ENCODE measurements around the gene ITGB7. TPM values are rescaled to one million over a fixed set of nuclear protein-coding genes. Genes with fewer than 3 reads are reported as not detected.

ITGB7 gene
- total RNA-seq = 1 to 10 TPM in 3 of 4 donors, under 1 TPM in 1; 0.95 to 2.9 (median 1.3) TPM
- 10 to 100 TPM in 2 of 3 donors, 1 to 10 TPM in 1; 3.6 to 19.9 (median 13.5) TPM for polyA plus RNA-seq

- Histone ChIP-seq H3K4me3 (no peak within 1 kb of the TSS), H3K36me3 (peaks cover 13 to 24% (median 18%) of the 10 kb centered on the region in 4 donors), H3K4me1 (peaks cover 0 to 17% (median 10%) of the 10 kb centered on the region in 4 donors), H3K27me3 (no peaks in the 10 kb centered on the region), H3K27ac (peak within 1 kb of the TSS in 1 of 4 donors; percentile 36), H3K9me3 (no peaks in the 10 kb centered on the region)
- no peak for TF ChIP-seq EP300 (IDR thresholded peaks at IDR 0.05)
- no peak for TF ChIP-seq POLR2AphosphoS5 (IDR thresholded peaks at IDR 0.05)
- no peak for TF ChIP-seq POLR2A (IDR thresholded peaks at IDR 0.05)
- no peak for TF ChIP-seq CTCF (IDR thresholded peaks at IDR 0.05)
- no peak for DNase-seq
- intact Hi-C loops (cut with DNase I) = no loop called here
- 5 to 20% methylated on average over 5 of the region's 5 CpGs for WGBS, 2 donors
These were observed at the start of gene ITGB7 for GRCh38 chr12:53207042-53207441. ITGB7 (minus strand) TSS chr12:53207251; CDS start chr12:53200443, 6,808 bp downstream.

- Histone ChIP-seq H3K36me3 (peaks cover 7 to 26% (median 8%) of the 10 kb centered on the region in 4 donors), H3K9me3 (no peaks in the 10 kb centered on the region), H3K27ac (no peak overlapping the region), H3K4me3 (no peak overlapping the region), H3K27me3 (no peaks in the 10 kb centered on the region), H3K4me1 (peaks cover 0 to 34% (median 22%) of the 10 kb centered on the region in 4 donors)
- no peak for DNase-seq
- WGBS, 2 donors = 63 to 92% methylated on average over 3 of the region's 3 CpGs
- TF ChIP-seq POLR2AphosphoS5 (IDR thresholded peaks at IDR 0.05) = no peak
- no peak for TF ChIP-seq POLR2A (IDR thresholded peaks at IDR 0.05)
- no peak for TF ChIP-seq EP300 (IDR thresholded peaks at IDR 0.05)
- TF ChIP-seq CTCF (IDR thresholded peaks at IDR 0.05) = no peak
- intact Hi-C loops (cut with DNase I) = no loop called here
These were observed 48.9 kb upstream of the ITGB7 start for GRCh38 chr12:53255996-53256395.

- H3K27me3 ChIP-seq = no peaks in the 10 kb centered on the region
- intact Hi-C loops (cut with DNase I) = no loop called here
- H3K36me3 ChIP-seq = peaks cover 7 to 26% (median 8%) of the 10 kb centered on the region in 4 donors
- H3K27ac ChIP-seq = no peak overlapping the region
- H3K9me3 ChIP-seq = no peaks in the 10 kb centered on the region
- TF ChIP-seq EP300 (IDR thresholded peaks at IDR 0.05) (no peak), CTCF (IDR thresholded peaks at IDR 0.05) (no peak), POLR2A (IDR thresholded peaks at IDR 0.05) (no peak), POLR2AphosphoS5 (IDR thresholded peaks at IDR 0.05) (no peak)
- H3K4me1 ChIP-seq = peaks cover 0 to 41% (median 27%) of the 10 kb centered on the region in 4 donors
- whole genome bisulfite sequencing, 2 donors = 92 to 95% methylated on average over 1 of the region's 1 CpG
- DNase-seq = no peak
- H3K4me3 ChIP-seq = no peak overlapping the region
These were observed 47.9 kb upstream of the ITGB7 start for GRCh38 chr12:53254816-53255545.

- no peak for TF ChIP-seq POLR2AphosphoS5 (IDR thresholded peaks at IDR 0.05)
- H3K27me3 ChIP-seq = no peaks in the 10 kb centered on the region
- peak overlapping the region in 2 of 4 donors; percentile 88 to 98 for H3K4me3 ChIP-seq
- intact Hi-C loops (cut with DNase I) = no loop called here
- H3K36me3 ChIP-seq = peaks cover 7 to 26% (median 8%) of the 10 kb centered on the region in 4 donors
- no peak for DNase-seq
- H3K4me1 ChIP-seq = peaks cover 0 to 41% (median 27%) of the 10 kb centered on the region in 4 donors
- peak overlapping the region in 3 of 4 donors; percentile 96 to 97 (median 97) for H3K27ac ChIP-seq
- H3K9me3 ChIP-seq = no peaks in the 10 kb centered on the region
- 86 to 93% methylated on average over 13 of the region's 13 CpGs for WGBS, 2 donors
These were observed 46.2 kb upstream of the ITGB7 start for GRCh38 chr12:53253298-53253697.

GRCh38 chr12:53252349-53252916, 45.4 kb upstream of the ITGB7 start:
- TF ChIP-seq POLR2A (IDR thresholded peaks at IDR 0.05) (no peak), EP300 (IDR thresholded peaks at IDR 0.05) (no peak), POLR2AphosphoS5 (IDR thresholded peaks at IDR 0.05) (no peak), CTCF (IDR thresholded peaks at IDR 0.05) (no peak)
- peak; percentile 71 for DNase-seq
- intact Hi-C loops (cut with DNase I) = loop anchor here (1.0 kb wide), 1 partner anchor 39 kb away; no protein-coding TSS in a partner anchor
- Histone ChIP-seq H3K4me1 (peaks cover 0 to 41% (median 27%) of the 10 kb centered on the region in 4 donors), H3K27ac (peak overlapping the region; percentile 95 to 97 (median 96)), H3K36me3 (peaks cover 7 to 26% (median 8%) of the 10 kb centered on the region in 4 donors), H3K4me3 (peak overlapping the region; percentile 79 to 98 (median 90)), H3K9me3 (no peaks in the 10 kb centered on the region), H3K27me3 (no peaks in the 10 kb centered on the region)
- WGBS, 2 donors = 6 to 12% methylated on average over 19 of the region's 19 CpGs

Measured in sigmoid colon (tissue), 7 donors.